ENCODE data around the gene SHLD1.
"Not testable (repeated sequence)": the region's sequence is repeated elsewhere in the genome, so short reads cannot be mapped to it uniquely, and the experiment has no call there.

SHLD1 gene, protein sequence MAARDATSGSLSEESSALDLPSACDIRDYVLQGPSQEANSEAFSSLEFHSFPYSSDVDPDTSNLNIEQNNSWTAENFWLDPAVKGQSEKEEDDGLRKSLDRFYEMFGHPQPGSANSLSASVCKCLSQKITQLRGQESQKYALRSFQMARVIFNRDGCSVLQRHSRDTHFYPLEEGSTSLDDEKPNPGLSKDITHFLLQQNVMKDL

GRCh38 chr20:5749952-5750779, at the start of gene SHLD1:
Gene SHLD1 (plus strand): TSS chr20:5750401. CDS start chr20:5772866, 22,465 bp downstream.
- peak within 1 kb of the TSS; percentile 72 for H3K4me3 ChIP-seq (ENCODE audit: low read depth, low read length)

- H3K4me3 ChIP-seq (ENCODE audit: low read depth, low read length): not testable (repeated sequence)
Observed at GRCh38 chr20:5702339-5702738, 47.9 kb upstream of the SHLD1 start.

GRCh38 chr20:5703681-5704101, 46.5 kb upstream of the SHLD1 start:
- H3K4me3 ChIP-seq (ENCODE audit: low read depth, low read length): no peak overlapping the region

GRCh38 chr20:5705827-5706226, 44.4 kb upstream of the SHLD1 start:
- no peak overlapping the region for H3K4me3 ChIP-seq (ENCODE audit: low read depth, low read length)

- no peak overlapping the region for H3K4me3 ChIP-seq (ENCODE audit: low read depth, low read length)
Observed at GRCh38 chr20:5706797-5707196, 43.4 kb upstream of the SHLD1 start.

- H3K4me3 ChIP-seq (ENCODE audit: low read depth, low read length): no peak overlapping the region
Observed at GRCh38 chr20:5710551-5710950, 39.6 kb upstream of the SHLD1 start.

DNA sequence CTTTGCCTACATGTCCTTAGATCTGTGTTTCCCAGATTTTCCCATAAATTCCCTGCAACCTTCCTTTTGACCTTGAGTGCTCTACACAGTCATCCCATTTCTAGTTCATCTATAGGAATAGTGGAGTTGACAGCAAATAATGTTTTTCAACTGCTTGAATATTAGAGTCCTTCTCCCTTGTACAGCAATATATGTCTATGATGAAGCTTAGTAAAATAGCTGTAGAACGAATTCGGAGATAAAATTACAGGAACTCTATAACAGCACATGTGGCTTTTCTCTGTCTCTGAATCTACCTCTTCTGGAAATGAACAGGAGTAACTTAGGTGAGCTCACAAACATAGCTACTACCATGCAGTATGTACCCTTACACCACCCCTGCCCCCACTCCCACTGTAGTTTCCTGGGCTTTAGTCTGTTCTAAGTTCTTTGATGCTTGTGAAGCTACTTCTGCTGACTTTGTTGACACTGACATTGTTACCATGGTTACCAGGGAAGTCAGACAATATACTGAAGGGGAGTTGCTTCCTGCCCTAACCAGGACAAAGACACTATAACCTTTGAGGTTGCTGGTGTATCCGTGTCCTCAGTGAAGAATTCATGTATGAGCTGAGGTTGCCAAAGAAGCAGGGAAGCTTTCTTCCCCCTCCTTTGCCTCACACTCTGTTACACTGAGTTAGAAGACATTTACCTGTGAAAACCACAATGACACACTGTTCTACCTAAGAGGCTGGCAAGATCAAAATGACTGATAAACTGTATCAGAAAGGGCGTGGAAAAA, 35.8 kb upstream of the SHLD1 start:
- H3K4me3 ChIP-seq (ENCODE audit: low read depth, low read length): no peak overlapping the region

GRCh38 chr20:5715071-5715841, 34.9 kb upstream of the SHLD1 start:
- no peak overlapping the region for H3K4me3 ChIP-seq (ENCODE audit: low read depth, low read length)

DNA sequence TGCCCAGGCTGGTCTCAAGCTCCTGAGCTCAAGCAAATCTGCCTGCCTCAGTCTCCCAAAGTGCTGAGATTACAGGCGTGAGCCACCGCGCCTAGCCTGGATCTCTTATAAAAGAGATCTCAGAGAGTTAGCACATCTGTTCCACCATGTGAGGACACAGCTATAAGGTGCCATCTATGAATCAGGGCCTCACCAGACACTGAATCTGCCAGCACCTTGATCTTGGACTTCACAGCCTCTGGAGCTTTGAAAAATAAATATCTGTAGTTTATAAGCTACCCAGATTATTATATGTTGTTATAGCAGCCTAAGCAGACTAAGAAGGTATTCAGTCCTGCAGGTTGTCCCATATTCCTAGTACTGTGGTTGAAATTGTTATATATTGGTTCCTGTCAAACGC, 33.2 kb upstream of the SHLD1 start:
- no peak overlapping the region for H3K4me3 ChIP-seq (ENCODE audit: low read depth, low read length)

GRCh38 chr20:5718896-5719595, 31.2 kb upstream of the SHLD1 start:
- no peak overlapping the region for H3K4me3 ChIP-seq (ENCODE audit: low read depth, low read length)

- H3K4me3 ChIP-seq (ENCODE audit: low read depth, low read length): no peak overlapping the region
Observed at GRCh38 chr20:5719861-5720403, 30.3 kb upstream of the SHLD1 start.

- H3K4me3 ChIP-seq (ENCODE audit: low read depth, low read length): no peak overlapping the region
Observed at GRCh38 chr20:5720696-5721095, 29.5 kb upstream of the SHLD1 start.

DNA sequence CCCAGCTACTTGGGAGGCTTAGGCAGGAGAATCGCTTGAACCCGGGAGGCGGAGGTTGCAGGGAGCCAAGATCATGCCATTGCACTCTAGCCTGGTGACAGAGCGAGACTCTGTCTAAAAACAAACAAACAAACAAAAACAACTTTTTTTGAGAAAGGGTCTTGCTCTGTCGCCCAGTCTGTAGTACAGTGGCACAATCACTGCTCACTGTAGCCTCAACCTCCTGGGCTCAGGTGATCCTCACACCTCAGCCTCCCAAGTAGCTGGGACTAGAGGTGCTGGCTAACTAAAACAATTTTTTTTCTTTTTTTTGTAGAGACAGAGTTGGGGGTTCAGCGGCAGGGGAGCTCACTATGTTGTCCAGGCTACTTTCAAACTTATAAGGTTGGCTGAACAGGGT, 28.8 kb upstream of the SHLD1 start:
- H3K4me3 ChIP-seq (ENCODE audit: low read depth, low read length): not testable (repeated sequence)

DNA sequence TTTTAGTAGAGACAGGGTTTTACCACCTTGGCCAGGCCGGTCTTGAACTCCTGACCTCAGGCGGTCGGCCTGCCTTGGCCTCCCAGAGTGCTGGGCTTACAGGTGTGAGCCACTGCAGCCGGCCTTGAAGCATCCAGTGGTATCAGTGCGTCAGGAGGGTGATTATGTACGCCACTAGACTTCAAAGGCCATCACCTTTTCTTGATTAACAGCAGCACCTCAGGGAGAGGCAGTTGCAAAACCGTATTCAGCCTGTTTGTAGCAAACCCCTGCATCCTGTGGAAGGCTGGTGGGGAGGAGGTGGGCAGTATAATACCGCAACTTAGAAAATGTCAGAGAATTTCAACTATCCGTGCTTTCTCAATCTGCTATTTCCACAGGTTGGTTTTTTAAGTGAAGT, 27.3 kb upstream of the SHLD1 start:
- H3K4me3 ChIP-seq (ENCODE audit: low read depth, low read length): no peak overlapping the region

DNA sequence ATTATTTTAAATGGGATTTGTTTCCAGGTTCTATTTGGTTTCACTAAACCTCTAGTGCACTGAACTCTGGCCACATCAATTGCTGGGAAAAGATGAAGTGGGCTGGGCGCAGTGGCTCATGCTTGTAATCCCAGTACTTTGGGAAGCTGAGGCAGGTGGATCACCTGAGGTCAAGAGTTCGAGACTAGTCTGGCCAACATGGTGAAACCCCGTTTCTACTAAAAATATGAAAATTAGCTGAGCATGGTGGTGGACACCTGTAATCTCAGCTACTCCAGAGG, 25.1 kb upstream of the SHLD1 start:
- H3K4me3 ChIP-seq (ENCODE audit: low read depth, low read length): not testable (repeated sequence)

DNA sequence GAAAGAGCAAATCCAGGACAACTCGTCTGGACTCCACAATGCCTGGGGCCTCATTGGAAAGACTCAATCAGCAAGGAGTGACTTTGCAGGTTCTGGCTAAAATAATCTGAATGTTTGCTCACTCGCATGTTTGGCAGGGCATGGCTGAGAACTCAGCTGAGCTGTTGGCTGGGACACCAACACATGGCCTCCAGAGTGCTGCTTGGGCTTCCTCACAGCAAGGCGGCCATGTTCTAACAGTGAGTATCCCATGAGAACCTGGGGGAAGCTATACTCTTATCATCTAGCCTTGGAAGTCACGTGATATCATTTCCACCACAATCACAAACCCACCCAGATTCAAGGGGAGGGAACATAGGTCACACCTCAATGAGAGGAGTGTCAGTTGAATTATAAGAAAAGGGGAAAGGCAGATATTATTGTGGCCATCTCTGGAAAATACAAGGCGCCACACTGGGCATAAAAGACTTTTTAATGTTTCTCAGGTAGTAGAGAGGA, 23.1 kb upstream of the SHLD1 start:
- no peak overlapping the region for H3K4me3 ChIP-seq (ENCODE audit: low read depth, low read length)

- H3K4me3 ChIP-seq (ENCODE audit: low read depth, low read length): no peak overlapping the region
Observed at GRCh38 chr20:5729348-5729747, 20.9 kb upstream of the SHLD1 start.

DNA sequence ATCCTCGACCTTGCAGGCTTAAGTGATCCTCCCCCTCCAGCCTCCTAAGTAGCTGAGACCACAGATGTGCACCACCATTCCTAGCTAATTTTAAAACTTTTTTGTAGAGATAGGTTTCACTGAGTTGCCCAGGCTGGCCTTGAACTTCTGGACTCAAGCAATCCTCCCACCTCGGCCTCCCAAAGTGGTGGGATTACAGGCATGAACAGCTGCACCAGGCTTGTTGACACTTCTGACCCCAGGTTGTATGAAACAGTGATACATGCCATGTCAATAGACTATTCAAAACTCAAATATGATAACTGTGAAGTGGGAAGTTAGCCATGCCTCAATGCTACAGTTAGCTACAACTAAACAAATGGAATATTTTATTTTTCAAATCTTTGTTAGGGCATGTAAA, 20.1 kb upstream of the SHLD1 start:
- no peak overlapping the region for H3K4me3 ChIP-seq (ENCODE audit: low read depth, low read length)

GRCh38 chr20:5731753-5732366, 18.3 kb upstream of the SHLD1 start:
- H3K4me3 ChIP-seq (ENCODE audit: low read depth, low read length): no peak overlapping the region

DNA sequence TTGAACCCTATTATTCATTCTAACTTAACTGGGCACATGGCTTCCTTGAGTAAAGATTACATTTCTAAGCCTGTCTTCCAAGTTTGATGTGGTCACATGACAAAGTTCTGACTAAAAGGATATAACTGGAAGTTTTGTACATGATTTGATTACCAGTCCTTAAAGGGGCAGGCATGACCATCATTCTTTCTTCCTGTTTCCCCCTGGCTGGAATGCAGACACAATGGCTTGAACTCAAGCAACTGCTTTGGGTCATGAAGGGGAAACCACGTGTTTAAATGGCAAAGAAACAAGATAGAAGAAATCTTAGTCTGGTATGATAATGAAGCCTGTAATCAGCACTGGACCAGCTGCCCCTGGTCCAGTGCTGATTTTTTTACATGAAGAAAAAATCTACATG, 15.6 kb upstream of the SHLD1 start:
- H3K4me3 ChIP-seq (ENCODE audit: low read depth, low read length): no peak overlapping the region

Measured in iPS-11a (cell line).